HT1080 (cell line): ENCODE data around the gene PRKN. TPM values are rescaled to one million over a fixed set of nuclear protein-coding genes. Genes with fewer than 3 reads are reported as not detected.

Experiments used
- DNase-seq: peaks from one replicate; pipeline ENCODE4 v3.0.0-alpha.2; 2015; ENCODE audit warnings: low read depth
- total RNA-seq: library from RNA; depleted of rRNA; stranded (reverse); fragments of >200 nt; shearing (Covaris generic); gene quantifications from 2 replicates; pipeline ENCODE4 v1.2.3, GENCODE V29; 2014

The PRKN gene
- total RNA-seq, 1 experiment from 2014 or later: not detected

GRCh38 chr6:161436106-161436876 lies 1291.3 kb downstream of the PRKN start:
- no peak for DNase-seq

GRCh38 chr6:161435748-161436070 lies 1291.9 kb downstream of the PRKN start:
- no peak for DNase-seq

GRCh38 chr6:161434921-161435747 lies 1292.4 kb downstream of the PRKN start:
- DNase-seq: peak; percentile 32

- DNase-seq: no peak
Measured at GRCh38 chr6:161434350-161434749, 1293.2 kb downstream of the PRKN start.

DNA sequence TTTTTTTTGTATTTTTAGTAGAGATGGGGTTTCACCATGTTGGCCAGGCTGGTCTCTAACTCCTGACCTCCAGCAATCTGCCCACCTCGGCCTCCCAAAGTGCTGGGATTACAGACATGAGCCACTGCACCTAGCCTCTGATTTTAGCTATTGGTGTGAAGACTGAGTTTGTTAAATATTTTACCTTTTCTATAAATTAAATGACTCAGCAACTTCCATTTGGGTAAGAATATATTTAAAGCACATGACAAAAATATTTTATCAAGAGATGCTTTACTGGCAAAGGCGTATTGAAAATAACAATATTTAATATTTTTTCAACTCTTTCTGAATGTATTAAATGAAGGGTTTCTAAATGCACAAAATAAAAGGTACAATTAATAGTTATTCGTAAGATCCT lies 1295.0 kb downstream of the PRKN start:
- no peak for DNase-seq

DNA sequence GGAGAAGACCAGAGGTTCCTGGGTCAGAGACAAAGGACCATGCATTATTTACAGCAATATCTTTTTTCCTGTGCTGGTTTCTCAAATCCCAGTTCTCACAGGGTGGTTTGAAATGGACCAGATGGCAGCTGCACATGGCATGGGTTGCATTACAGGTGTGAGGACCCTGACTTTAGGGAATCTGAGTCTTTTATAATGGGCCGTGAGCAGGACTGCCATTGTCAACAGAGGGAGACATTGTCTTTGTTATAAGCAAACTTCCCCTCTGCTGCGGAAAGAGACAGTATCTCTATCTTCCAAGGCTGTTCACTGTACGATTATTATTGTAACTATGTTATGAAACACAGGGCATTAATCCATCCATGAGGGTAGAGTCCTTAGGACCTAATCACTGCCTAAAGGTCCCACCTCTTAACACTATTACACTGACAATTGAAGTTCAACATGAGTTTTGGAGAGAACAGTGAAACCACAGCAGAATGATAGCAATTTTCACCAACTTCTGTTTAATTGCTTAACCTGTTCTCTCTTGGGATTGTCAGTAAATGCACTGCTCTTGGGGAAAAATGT lies 1297.6 kb downstream of the PRKN start:
- peak; percentile 26 for DNase-seq

GRCh38 chr6:161424421-161424820 lies 1303.1 kb downstream of the PRKN start:
- no peak for DNase-seq

DNA sequence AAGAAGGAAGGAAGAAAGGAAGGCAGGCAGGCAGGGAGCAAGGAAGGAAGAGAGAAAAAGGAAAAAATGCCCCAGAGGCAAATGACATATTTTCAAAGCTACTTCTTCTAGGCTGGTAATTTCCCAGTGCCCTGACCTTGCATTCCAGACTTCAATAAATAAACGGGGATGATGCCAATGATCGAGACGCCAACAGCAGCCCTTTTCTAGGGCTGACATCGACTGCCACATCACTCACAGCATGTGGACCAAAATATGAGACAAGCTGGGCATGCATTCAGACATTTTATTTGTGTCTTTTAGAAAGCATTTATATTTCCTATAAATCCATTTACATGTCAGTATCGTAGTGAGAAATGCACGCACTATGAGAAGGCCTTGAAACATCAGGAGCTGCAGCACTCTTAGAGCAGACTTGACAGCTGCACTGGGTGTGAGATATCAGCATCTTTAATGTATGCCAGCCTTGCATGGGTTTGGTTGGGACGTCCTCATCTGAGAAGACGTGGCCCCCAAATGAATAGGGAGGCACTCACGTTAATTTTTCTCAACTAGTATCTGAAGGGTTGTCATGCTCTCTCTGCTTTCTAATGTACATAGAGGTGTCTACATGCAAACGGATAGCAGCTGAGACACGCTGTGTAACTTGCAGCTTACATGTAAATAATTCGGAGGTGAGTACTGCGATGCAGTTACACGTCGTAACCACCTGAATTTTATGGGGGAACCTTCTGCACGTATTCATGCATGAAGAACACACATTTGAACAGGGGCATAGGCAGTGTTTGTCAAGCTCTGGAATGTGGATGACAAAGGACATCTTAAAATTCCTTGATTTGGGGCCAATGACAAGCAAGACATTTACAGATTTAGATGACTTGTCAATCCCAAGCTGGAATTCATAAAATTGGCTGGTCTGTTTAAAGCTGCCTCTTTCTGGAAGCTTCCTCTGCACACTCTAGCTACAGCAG lies 1304.6 kb downstream of the PRKN start:
- DNase-seq: no peak

- peak; percentile 59 for DNase-seq
Measured at GRCh38 chr6:161418463-161418945, 1309.1 kb downstream of the PRKN start.

GRCh38 chr6:161417717-161418462 lies 1309.7 kb downstream of the PRKN start:
- peak; percentile 74 for DNase-seq

DNA sequence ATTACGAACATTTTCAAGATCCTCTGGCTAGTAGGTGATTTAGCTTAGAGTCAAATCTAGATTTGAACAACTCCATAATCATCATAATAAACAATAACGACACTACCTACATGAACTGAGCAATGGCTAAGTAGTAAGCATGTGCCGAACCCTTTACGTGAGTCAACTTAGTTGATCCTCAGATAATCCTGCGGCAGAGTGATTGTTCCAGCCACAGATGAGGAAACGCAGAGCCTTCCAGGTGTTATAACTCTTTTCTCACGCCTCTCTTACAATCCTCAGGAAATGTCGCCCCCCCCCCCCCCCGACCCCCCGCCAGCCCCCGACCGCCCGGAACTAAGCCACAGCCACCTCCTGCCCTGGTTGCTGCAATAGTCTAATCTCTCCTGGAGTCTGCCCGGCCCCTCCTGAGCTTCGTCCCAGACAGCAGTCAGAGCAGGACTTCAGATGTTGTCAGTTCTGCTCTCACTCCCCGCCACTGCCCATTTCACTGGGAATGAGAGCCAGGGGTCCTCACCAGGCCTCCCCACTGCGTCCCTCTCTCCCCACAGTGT lies 1312.2 kb downstream of the PRKN start:
- no peak for DNase-seq

DNA sequence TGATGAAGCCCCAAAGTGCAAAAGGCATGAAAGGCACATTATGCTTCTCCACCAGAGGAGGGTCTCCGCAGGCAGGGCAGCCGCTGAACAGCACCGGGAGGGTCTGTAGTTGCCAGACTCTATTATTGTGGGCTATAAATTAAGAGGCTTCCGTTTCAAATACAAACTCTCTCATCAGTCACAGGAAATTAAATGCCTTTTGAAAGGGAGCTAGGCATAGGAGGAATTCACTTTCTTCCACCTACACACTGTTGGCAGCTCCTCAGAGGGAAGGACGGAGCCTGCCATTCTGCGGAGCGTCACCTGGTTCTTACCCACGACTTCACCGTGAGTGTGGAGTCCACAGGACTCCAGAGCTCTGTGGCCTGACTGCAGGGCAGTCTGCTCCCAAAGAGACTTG lies 1312.9 kb downstream of the PRKN start:
- no peak for DNase-seq

GRCh38 chr6:161414180-161414579 lies 1313.4 kb downstream of the PRKN start:
- no peak for DNase-seq

DNA sequence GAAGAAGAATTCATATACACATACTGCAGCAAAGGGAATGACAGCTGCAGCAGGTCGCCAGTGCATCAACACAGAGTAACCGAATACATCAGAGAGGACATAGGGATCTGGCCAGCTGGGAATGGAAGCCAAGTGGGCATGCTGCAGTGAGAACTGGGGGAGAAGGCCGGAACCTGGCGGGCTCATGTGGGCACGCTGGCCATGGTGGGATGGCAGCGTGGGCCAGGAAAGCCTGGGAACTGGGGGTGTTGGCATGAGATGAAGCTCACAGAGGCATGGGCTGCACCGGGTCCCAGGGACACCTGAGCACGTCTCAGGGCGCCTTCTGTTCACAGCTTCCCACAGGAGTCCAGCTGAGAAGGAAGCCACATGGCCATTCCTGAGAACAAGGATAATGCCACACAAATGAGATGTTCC lies 1314.2 kb downstream of the PRKN start:
- no peak for DNase-seq

- DNase-seq: no peak
Measured at GRCh38 chr6:161412795-161413194, 1314.8 kb downstream of the PRKN start.

DNA sequence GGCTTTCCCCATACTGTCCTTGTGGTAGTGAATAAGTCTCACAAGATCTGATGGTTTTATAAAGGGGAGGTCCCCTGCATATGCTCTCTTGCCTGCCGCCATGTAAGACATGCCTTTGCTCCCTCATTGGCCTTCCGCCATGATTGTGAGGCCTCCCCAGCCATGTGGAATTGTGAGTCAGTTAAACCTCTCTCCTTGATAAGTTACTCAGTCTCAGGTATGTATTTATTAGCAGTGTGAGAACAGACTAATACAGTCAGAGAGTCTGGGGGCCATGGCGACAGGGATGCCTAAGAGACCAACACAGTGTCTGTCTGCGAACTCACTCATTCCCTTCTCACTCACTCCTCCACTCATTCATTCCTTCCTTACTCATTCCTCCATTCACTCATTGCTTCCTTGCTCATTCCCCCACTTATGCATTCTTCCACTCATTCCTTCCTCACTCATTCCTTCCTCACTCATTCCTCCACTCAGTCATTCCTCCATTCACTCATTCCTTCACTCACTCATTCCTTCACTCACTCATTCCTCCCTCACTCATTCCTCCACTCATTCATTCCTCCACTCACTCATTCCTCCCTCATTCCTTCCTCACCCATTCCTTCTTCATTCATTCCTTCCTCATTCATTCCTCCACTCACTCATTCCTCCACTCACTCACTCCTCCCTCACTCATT lies 1316.2 kb downstream of the PRKN start:
- peak; percentile 45 for DNase-seq

DNA sequence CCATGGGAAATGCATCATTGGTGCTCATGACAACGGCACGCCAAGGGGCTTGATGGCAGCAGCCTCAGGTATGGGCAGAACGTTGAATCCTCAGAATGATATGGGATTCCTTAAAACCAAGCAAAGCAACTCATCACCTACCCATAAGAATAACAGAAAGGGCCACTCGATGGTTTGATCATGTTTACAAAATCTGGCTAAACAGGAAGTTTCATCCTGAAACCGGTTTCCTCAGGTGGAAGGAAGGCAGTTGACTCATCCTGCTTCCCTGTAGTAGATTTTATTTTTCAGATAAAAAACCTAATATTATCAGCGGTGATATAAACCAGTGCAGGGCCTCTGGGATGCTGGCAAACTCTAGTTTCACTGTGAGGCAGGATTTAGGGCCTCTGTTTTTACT lies 1316.8 kb downstream of the PRKN start:
- DNase-seq: no peak

DNA sequence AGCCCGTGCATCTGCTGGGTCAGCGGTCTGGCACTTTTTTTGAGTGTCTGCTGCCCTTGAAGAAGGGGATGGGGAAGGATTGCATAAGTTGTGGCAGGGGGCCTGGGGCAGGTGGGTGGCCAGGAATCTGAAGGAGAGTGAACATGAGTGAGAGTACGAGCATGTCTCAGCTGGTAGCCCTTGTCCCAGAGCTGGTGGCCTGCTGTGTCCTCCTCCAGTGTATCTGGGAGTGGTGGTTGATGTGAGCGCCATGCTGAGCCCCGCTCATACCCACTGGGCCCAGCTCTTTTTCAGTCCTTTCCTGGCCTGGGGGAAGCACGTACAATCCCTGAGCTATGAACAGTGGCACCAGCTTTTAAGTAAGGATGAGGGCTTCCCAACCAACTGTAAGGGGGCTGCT lies 1317.5 kb downstream of the PRKN start:
- DNase-seq: no peak

GRCh38 chr6:161409353-161409752 lies 1318.2 kb downstream of the PRKN start:
- no peak for DNase-seq
